Urinary bladder (tissue), 4 donors: ENCODE results near the gene WDR33. TPM values are rescaled to one million over a fixed set of nuclear protein-coding genes. Genes with fewer than 3 reads are reported as not detected.
"Not testable (repeated sequence)": the region's sequence is repeated elsewhere in the genome, so short reads cannot be mapped to it uniquely, and the experiment has no call there.

Experiments
- DNase-seq: peaks from one replicate; pipeline ENCODE4 v3.0.0-alpha.2; 2015; ENCODE audit errors: extremely low spot score
- H3K27ac ChIP-seq: one replicate; pipeline ENCODE4 v1.5.1; 2013; ENCODE audit warnings: low read depth, mild to moderate bottlenecking, moderate library complexity
- H3K36me3 ChIP-seq: one replicate; pipeline ENCODE4 v1.6.1; 2013; ENCODE audit warnings: mild to moderate bottlenecking, moderate library complexity; ENCODE audit not compliant: insufficient read depth
- H3K4me1 ChIP-seq: one replicate; pipeline ENCODE4 v1.6.1; 2013; ENCODE audit warnings: mild to moderate bottlenecking, moderate library complexity; ENCODE audit not compliant: insufficient read depth
- H3K4me3 ChIP-seq: one replicate; pipeline ENCODE4 v1.5.1; 2013; ENCODE audit warnings: low read depth, low read length
- WGBS: extraction: QIAGEN DNeasy Blood & Tissue Kit; methylation state at CpG from one replicate; pipeline ENCODE4 v1.1.7; 2013; 5-methylcytosine and 5-hydroxymethylcytosine counted together
- polyA plus RNA-seq: library from polyadenylated mRNA; stranded (reverse); fragments of 200-250 nt; gene quantifications from one replicate; pipeline ENCODE4 v1.2.3, GENCODE V29; 2013
- total RNA-seq: library from RNA; depleted of rRNA; stranded (reverse); fragments of >200 nt; gene quantifications from one replicate; pipeline ENCODE4 v1.2.3, GENCODE V29; 2014
- donor health status: healthy with polysubstance abuse.
- donor health status: healthy.

Gene WDR33
- total and polyA plus RNA-seq, 2 donors: 15.7 to 88.7 TPM

- H3K4me1 ChIP-seq, H3K27ac ChIP-seq: not testable (repeated sequence)
- WGBS: 95% methylated on average over 6 of the region's 6 CpGs
These were observed 16.1 kb downstream of the WDR33 start for GRCh38 chr2:127794901-127795300.

GRCh38 chr2:127792805-127793204 lies 18.2 kb downstream of the WDR33 start:
- Histone ChIP-seq H3K4me1 (no peaks in the 10 kb centered on the region), H3K27ac (no peak overlapping the region), H3K36me3 (peaks cover 1% of the 10 kb centered on the region), H3K4me3 (no peak overlapping the region)
- no peak for DNase-seq
- WGBS: 92% methylated on average over 4 of the region's 4 CpGs

More at GRCh38 chr2:127794901-127795300, 16.1 kb downstream of the WDR33 start:
- H3K36me3 ChIP-seq, DNase-seq, H3K4me3 ChIP-seq: not testable (repeated sequence)

DNA sequence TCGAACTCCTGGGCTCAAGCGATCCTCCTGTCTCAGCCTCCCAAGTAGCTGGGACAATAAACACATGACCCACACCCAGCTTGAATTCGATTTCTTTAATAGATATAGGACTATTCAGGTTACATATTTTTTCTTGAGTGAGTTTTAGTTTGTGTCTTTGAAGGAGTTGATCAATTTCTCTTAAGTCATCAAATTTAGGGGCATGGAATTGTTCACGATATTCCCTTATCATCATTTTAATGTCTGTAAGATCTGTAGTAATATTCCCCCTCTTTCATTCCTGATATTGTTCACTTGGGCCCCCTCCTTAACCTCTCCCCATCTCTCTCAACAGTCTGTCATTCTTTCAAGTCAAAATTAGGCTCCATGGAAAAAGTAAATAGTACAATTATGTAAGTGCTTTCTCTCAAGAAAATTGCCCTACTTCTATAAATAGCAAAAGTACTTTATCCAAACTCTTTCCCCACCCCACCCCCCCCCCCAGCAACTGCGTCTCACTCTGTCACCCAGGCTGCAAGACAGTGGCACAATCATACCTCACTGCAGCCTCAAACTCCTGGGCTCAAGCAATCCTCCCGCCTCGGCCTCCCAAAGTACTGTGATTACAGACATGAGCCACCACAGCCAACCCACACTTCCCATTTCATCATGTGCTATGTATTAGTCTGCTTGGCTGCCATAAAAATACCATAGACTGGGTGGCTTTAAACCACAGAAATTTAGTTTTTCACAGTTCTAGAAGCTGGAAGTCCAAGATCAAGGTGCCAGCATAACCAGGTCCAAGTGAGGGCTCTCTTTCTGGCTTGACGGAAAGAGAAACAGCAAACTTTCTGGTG lies 20.1 kb downstream of the WDR33 start:
- H3K27ac ChIP-seq: no peak overlapping the region
- DNase-seq: no peak
- no peaks in the 10 kb centered on the region for H3K36me3 ChIP-seq
- 95% methylated on average over 8 of the region's 8 CpGs for WGBS
- H3K4me1 ChIP-seq: no peaks in the 10 kb centered on the region
- H3K4me3 ChIP-seq: no peak overlapping the region

GRCh38 chr2:127786048-127786809 lies 24.7 kb downstream of the WDR33 start:
- no peak for DNase-seq
- no peak overlapping the region for H3K4me3 ChIP-seq
- peaks cover 1% of the 10 kb centered on the region for H3K4me1 ChIP-seq
- WGBS: 96% methylated on average over 6 of the region's 6 CpGs
- H3K27ac ChIP-seq: no peak overlapping the region
- H3K36me3 ChIP-seq: no peaks in the 10 kb centered on the region

- Histone ChIP-seq H3K4me3 (no peak overlapping the region), H3K27ac (no peak overlapping the region), H3K36me3 (no peaks in the 10 kb centered on the region), H3K4me1 (peaks cover 1% of the 10 kb centered on the region)
- WGBS: 76% methylated on average over 2 of the region's 2 CpGs
- no peak for DNase-seq
These were observed 25.9 kb downstream of the WDR33 start for GRCh38 chr2:127784965-127785518.

- H3K27ac ChIP-seq: no peak overlapping the region
- H3K4me3 ChIP-seq: no peak overlapping the region
- H3K4me1 ChIP-seq: peaks cover 1% of the 10 kb centered on the region
- no peak for DNase-seq
- no peaks in the 10 kb centered on the region for H3K36me3 ChIP-seq
These were observed 27.9 kb downstream of the WDR33 start for GRCh38 chr2:127783101-127783500.

- H3K36me3 ChIP-seq: no peaks in the 10 kb centered on the region
- no peak for DNase-seq
- no peak overlapping the region for H3K4me3 ChIP-seq
- H3K4me1 ChIP-seq: no peaks in the 10 kb centered on the region
- H3K27ac ChIP-seq: no peak overlapping the region
- WGBS: 99% methylated on average over 2 of the region's 2 CpGs
These were observed 32.1 kb downstream of the WDR33 start for GRCh38 chr2:127778850-127779249.

GRCh38 chr2:127778447-127778846 lies 32.5 kb downstream of the WDR33 start:
- H3K36me3 ChIP-seq: no peaks in the 10 kb centered on the region
- WGBS: 88% methylated on average over 2 of the region's 2 CpGs
- DNase-seq: no peak
- no peak overlapping the region for H3K27ac ChIP-seq
- H3K4me1 ChIP-seq: no peaks in the 10 kb centered on the region
- no peak overlapping the region for H3K4me3 ChIP-seq

- no peaks in the 10 kb centered on the region for H3K36me3 ChIP-seq
- no peak overlapping the region for H3K4me3 ChIP-seq
- DNase-seq: no peak
- WGBS: 88% methylated on average over 3 of the region's 3 CpGs
- H3K4me1 ChIP-seq: no peaks in the 10 kb centered on the region
- no peak overlapping the region for H3K27ac ChIP-seq
These were observed 34.7 kb downstream of the WDR33 start for GRCh38 chr2:127776122-127776780.

DNA sequence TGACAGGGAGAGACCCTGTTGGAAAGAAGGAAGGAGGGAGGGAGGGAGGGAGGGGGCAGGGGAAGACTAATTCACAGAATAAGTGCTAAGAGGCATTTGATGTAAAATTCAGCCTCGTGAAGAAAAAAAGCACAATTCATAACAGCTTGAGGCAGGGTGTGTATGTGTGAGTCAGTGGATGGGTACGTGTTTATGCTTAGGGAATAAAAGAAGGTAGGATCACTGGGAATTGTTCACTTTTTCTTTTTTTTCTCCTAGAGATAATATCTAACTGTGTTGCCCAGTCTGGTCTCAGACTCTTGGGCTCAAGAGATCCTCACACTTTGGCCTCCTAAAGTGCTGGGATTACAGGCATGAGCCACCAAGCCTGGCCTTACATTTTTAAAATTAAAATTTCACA lies 39.2 kb downstream of the WDR33 start:
- Histone ChIP-seq H3K4me1 (no peaks in the 10 kb centered on the region), H3K27ac (no peak overlapping the region), H3K4me3 (no peak overlapping the region), H3K36me3 (peaks cover 2% of the 10 kb centered on the region)
- no peak for DNase-seq
- 80% methylated on average over 2 of the region's 2 CpGs for WGBS

GRCh38 chr2:127770973-127771735 lies 39.8 kb downstream of the WDR33 start:
- peaks cover 2% of the 10 kb centered on the region for H3K36me3 ChIP-seq
- no peak overlapping the region for H3K27ac ChIP-seq
- no peak overlapping the region for H3K4me3 ChIP-seq
- DNase-seq: no peak
- 89% methylated on average over 9 of the region's 9 CpGs for WGBS
- no peaks in the 10 kb centered on the region for H3K4me1 ChIP-seq

GRCh38 chr2:127770534-127770933 lies 40.4 kb downstream of the WDR33 start:
- not testable (repeated sequence) for H3K4me3 ChIP-seq, DNase-seq, H3K4me1 ChIP-seq, H3K36me3 ChIP-seq, H3K27ac ChIP-seq
- 97% methylated on average over 6 of the region's 6 CpGs for WGBS

DNA sequence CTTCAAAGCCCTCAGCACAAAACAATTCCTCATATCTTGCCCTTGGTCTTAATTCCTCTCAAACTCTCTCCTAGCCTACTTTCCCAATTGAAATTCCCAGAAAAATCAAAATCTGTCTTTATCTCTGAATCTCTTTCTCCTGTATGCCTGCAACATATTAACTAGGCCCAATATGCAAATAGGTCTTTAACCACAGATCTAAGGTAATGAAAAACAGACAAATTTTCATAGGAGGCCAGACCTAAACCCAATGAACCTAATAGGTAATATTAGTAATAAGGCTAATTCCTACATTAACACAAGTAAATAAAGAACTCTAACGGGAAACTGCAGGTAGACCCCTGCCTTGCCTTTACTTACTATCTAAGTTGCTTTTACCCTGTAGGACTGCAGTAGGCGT lies 41.4 kb downstream of the WDR33 start:
- H3K4me1 ChIP-seq: no peaks in the 10 kb centered on the region
- no peak for DNase-seq
- no peak overlapping the region for H3K4me3 ChIP-seq
- no peak overlapping the region for H3K27ac ChIP-seq
- 96% methylated on average over 2 of the region's 2 CpGs for WGBS
- peaks cover 2% of the 10 kb centered on the region for H3K36me3 ChIP-seq
